HG02885 (cell line): ENCODE measurements around the gene WWOX.

Experiments used
- ATAC-seq: cut with Tn5 transposase; IDR thresholded peaks from one replicate; pipeline ENCODE4 v1.9.1; 2021; ENCODE audit warnings: mild to moderate bottlenecking; ENCODE audit not compliant: unreplicated experiment, poor library complexity

Gene WWOX

GRCh38 chr16:78648517-78648916 is 549.1 kb downstream of the WWOX start:
- no peak for ATAC-seq

- no peak for ATAC-seq
These were observed 551.1 kb downstream of the WWOX start for GRCh38 chr16:78650339-78651074.

GRCh38 chr16:78654929-78655328 is 555.5 kb downstream of the WWOX start:
- no peak for ATAC-seq

GRCh38 chr16:78655331-78656113 is 556.1 kb downstream of the WWOX start:
- ATAC-seq = no peak

- no peak for ATAC-seq
These were observed 557.4 kb downstream of the WWOX start for GRCh38 chr16:78656887-78657286.

GRCh38 chr16:78659216-78659615 is 559.8 kb downstream of the WWOX start:
- ATAC-seq = no peak

GRCh38 chr16:78659668-78660217 is 560.3 kb downstream of the WWOX start:
- ATAC-seq = no peak

GRCh38 chr16:78660795-78661194 is 561.3 kb downstream of the WWOX start:
- ATAC-seq = no peak

GRCh38 chr16:78663690-78664089 is 564.2 kb downstream of the WWOX start:
- ATAC-seq = no peak

GRCh38 chr16:78664811-78665772 is 565.6 kb downstream of the WWOX start:
- ATAC-seq = no peak

GRCh38 chr16:78666318-78666717 is 566.9 kb downstream of the WWOX start:
- no peak for ATAC-seq

- no peak for ATAC-seq
These were observed 568.2 kb downstream of the WWOX start for GRCh38 chr16:78667675-78668074.

- no peak for ATAC-seq
These were observed 568.9 kb downstream of the WWOX start for GRCh38 chr16:78668393-78668792.

GRCh38 chr16:78669994-78670393 is 570.5 kb downstream of the WWOX start:
- ATAC-seq = no peak

GRCh38 chr16:78672779-78673556 is 573.5 kb downstream of the WWOX start:
- ATAC-seq = no peak

GRCh38 chr16:78673884-78674283 is 574.4 kb downstream of the WWOX start:
- ATAC-seq = no peak

GRCh38 chr16:78675312-78675711 is 575.9 kb downstream of the WWOX start:
- ATAC-seq = no peak

GRCh38 chr16:78675951-78676792 is 576.7 kb downstream of the WWOX start:
- ATAC-seq = no peak
